Stimulated activated naive B cell treated with anti-CD40 and anti-IgM and Interleukin-4, amounts not matched to agents 10 μg/mL and 1 μg/mL and 100 μg/mL, for 72 hours (primary cell): ENCODE data around the gene OTUD3.
"Not testable (repeated sequence)": the region's sequence is repeated elsewhere in the genome, so short reads cannot be mapped to it uniquely, and the experiment has no call there.

Source experiments
- ATAC-seq, 2 donors: fragments of 150-1000 bp; cut with Tn5 transposase; replicated peaks; 2 replicates each; pipeline ENCODE4 v1.10.0; 2021; ENCODE audit warnings: moderate library complexity in 1 of 2
- DNase-seq: peaks from one replicate; pipeline ENCODE4 v3.0.0; 2021
- H3K27ac Mint-ChIP-seq: one replicate; pipeline ENCODE4 v1.8.0; 2022; ENCODE audit warnings: mild to moderate bottlenecking, mixed read lengths
- H3K27me3 Mint-ChIP-seq, 2 donors: one replicate each; pipeline ENCODE4 v1.8.0; 2022; ENCODE audit warnings: mixed read lengths in 2 of 2
- H3K36me3 Mint-ChIP-seq, 2 donors: one replicate each; pipeline ENCODE4 v1.8.0; 2022; ENCODE audit warnings: mixed read lengths in 2 of 2, mild to moderate bottlenecking in 1 of 2
- H3K4me1 Mint-ChIP-seq, 2 donors: one replicate each; pipeline ENCODE4 v1.8.0; 2022; ENCODE audit warnings: mixed read lengths in 2 of 2, mild to moderate bottlenecking in 1 of 2
- H3K4me3 Mint-ChIP-seq, 2 donors: one replicate each; pipeline ENCODE4 v1.8.0; 2022; ENCODE audit warnings: mild to moderate bottlenecking in 2 of 2, mixed read lengths in 2 of 2, moderate library complexity in 1 of 2
- H3K9me3 Mint-ChIP-seq, 2 donors: one replicate each; pipeline ENCODE4 v1.8.0; 2022; ENCODE audit warnings: mixed read lengths in 2 of 2, mild to moderate bottlenecking in 1 of 2

The OTUD3 gene

GRCh38 chr1:19909971-19910370 is 27.8 kb downstream of the OTUD3 start:
- Mint-ChIP-seq H3K4me3 (no peak overlapping the region), H3K27me3 (no peaks in the 10 kb centered on the region), H3K9me3 (no peaks in the 10 kb centered on the region), H3K27ac (no peak overlapping the region), H3K4me1 (no peaks in the 10 kb centered on the region), H3K36me3 (peaks cover 52 to 57% of the 10 kb centered on the region in 2 donors)
- no peak for DNase-seq
- ATAC-seq: no peak

- Mint-ChIP-seq H3K4me1 (no peaks in the 10 kb centered on the region), H3K36me3 (peaks cover 48 to 53% of the 10 kb centered on the region in 2 donors), H3K27me3 (no peaks in the 10 kb centered on the region), H3K27ac (no peak overlapping the region), H3K9me3 (no peaks in the 10 kb centered on the region), H3K4me3 (no peak overlapping the region)
- no peak for ATAC-seq
- no peak for DNase-seq
These were observed 28.5 kb downstream of the OTUD3 start for GRCh38 chr1:19910650-19911049.

DNA sequence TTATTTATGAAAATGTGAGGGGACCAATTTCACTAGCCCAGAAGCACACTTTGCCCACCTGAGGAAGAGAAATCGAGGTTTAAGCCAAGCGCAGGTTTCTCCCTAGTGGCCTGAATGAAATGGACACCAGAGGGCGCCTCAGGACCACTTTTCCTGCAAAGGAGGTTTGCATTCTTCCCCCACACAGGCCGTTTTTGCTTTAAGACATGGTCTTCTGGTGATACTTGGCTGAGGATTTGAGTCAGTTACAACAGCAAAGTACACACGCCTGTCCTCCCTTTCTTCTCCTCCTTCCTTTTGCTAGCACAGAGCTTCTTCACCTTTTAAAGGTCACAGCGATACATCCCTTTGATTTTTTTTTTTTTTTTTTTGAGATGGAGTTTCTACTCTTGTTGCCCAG is 35.9 kb downstream of the OTUD3 start:
- Mint-ChIP-seq H3K9me3 (no peaks in the 10 kb centered on the region), H3K4me1 (peaks cover 2 to 6% of the 10 kb centered on the region in 2 donors), H3K4me3 (no peak overlapping the region), H3K36me3 (peaks cover 9% of the 10 kb centered on the region in 2 donors), H3K27ac (peak overlapping the region; percentile 73), H3K27me3 (peaks cover 7 to 12% of the 10 kb centered on the region in 2 donors)
- peak; percentile 88 to 90 for ATAC-seq
- peak; percentile 64 for DNase-seq

- Mint-ChIP-seq H3K27ac (no peak overlapping the region), H3K4me1 (peaks cover 2 to 6% of the 10 kb centered on the region in 2 donors), H3K27me3 (peaks cover 7 to 13% of the 10 kb centered on the region in 2 donors), H3K36me3 (peaks cover 0 to 3% of the 10 kb centered on the region in 2 donors), H3K9me3 (no peaks in the 10 kb centered on the region), H3K4me3 (no peak overlapping the region)
- no peak for DNase-seq
- ATAC-seq: no peak
These were observed 38.0 kb downstream of the OTUD3 start for GRCh38 chr1:19920132-19920710.

DNA sequence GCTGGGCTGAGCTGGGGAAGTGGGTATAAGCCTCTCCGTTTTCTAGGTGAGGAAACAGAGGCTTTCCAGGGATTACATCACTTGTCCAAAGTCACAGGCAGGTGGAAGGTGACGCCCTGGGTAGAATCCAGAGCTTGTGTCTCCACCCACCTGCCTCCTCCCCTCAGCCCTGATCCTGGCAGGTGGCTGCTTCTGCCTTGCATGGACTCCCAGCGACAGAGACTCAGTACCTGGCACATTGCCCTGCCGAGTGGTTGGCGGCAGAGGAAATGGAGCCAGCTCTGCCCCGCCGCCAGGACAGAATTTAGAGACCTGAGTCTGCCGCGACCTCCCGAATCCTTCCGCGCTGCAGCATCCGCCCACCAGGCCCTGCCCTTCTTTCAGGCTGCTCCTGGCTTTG is 39.1 kb downstream of the OTUD3 start:
- H3K9me3 Mint-ChIP-seq: no peaks in the 10 kb centered on the region
- peaks cover 2 to 6% of the 10 kb centered on the region in 2 donors for H3K4me1 Mint-ChIP-seq
- H3K36me3 Mint-ChIP-seq: peaks cover 0 to 3% of the 10 kb centered on the region in 2 donors
- DNase-seq (no peak), ATAC-seq (no peak)
- no peak overlapping the region for H3K27ac Mint-ChIP-seq
- no peak overlapping the region for H3K4me3 Mint-ChIP-seq
- H3K27me3 Mint-ChIP-seq: peaks cover 12 to 13% of the 10 kb centered on the region in 2 donors

DNA sequence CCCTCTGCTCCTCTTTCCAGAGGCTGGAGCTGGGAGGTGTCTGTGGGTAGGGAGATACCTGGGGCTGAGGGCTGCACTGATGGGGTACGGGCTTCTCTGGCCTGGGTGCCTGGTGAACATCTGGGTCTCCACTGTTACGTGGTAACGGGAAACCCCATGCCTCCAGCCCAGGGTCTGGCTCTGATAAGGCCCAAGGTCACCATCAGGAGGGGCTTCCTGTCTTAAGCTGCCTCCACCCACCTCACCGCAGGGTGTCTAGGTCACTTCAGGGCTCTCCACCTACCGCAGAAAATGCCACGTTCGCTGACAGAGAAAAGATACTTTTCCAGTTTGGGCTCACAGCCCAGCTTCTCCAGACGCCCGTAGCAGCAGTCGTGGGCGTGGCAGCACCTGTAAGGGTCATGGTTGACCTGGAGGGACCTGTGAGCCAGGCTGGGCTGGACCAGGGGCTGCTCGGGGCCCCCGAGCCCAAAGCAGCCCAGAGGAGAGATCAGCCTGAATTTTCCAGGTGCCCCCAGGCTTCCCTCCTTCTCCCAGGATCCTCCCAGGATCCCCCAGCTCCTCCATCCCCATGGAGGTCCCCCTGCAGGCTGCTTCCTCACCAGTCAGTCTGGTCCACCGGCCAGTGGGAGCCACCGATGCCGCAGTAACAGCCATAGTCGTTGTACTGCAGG is 40.0 kb downstream of the OTUD3 start:
- peaks cover 0 to 3% of the 10 kb centered on the region in 2 donors for H3K36me3 Mint-ChIP-seq
- DNase-seq (no peak), ATAC-seq (no peak)
- peaks cover 2 to 6% of the 10 kb centered on the region in 2 donors for H3K4me1 Mint-ChIP-seq
- H3K27me3 Mint-ChIP-seq: peaks cover 12 to 13% of the 10 kb centered on the region in 2 donors
- no peaks in the 10 kb centered on the region for H3K9me3 Mint-ChIP-seq
- H3K27ac Mint-ChIP-seq: no peak overlapping the region
- no peak overlapping the region for H3K4me3 Mint-ChIP-seq

- no peak within 1 kb of the TSS for H3K4me3 Mint-ChIP-seq
- H3K27me3 Mint-ChIP-seq: peaks cover 12 to 13% of the 10 kb centered on the region in 2 donors
- no peak for DNase-seq
- H3K27ac Mint-ChIP-seq: no peak within 1 kb of the TSS
- H3K4me1 Mint-ChIP-seq: peaks cover 0 to under 1% of the 10 kb centered on the region in 2 donors
- no peaks in the 10 kb centered on the region for H3K36me3 Mint-ChIP-seq
- H3K9me3 Mint-ChIP-seq: no peaks in the 10 kb centered on the region
- no peak for ATAC-seq
These were observed 41.1 kb downstream of the OTUD3 start, which contains the start of gene PLA2G2E for GRCh38 chr1:19923137-19923952. PLA2G2E (minus strand) TSS chr1:19923617; CDS start chr1:19923559, 58 bp downstream.

GRCh38 chr1:19923953-19924346 is 41.8 kb downstream of the OTUD3 start:
- Mint-ChIP-seq H3K27ac (no peak overlapping the region), H3K27me3 (peaks cover 12 to 13% of the 10 kb centered on the region in 2 donors), H3K4me3 (no peak overlapping the region), H3K36me3 (no peaks in the 10 kb centered on the region), H3K9me3 (no peaks in the 10 kb centered on the region), H3K4me1 (no peaks in the 10 kb centered on the region)
- no peak for ATAC-seq
- no peak for DNase-seq

DNA sequence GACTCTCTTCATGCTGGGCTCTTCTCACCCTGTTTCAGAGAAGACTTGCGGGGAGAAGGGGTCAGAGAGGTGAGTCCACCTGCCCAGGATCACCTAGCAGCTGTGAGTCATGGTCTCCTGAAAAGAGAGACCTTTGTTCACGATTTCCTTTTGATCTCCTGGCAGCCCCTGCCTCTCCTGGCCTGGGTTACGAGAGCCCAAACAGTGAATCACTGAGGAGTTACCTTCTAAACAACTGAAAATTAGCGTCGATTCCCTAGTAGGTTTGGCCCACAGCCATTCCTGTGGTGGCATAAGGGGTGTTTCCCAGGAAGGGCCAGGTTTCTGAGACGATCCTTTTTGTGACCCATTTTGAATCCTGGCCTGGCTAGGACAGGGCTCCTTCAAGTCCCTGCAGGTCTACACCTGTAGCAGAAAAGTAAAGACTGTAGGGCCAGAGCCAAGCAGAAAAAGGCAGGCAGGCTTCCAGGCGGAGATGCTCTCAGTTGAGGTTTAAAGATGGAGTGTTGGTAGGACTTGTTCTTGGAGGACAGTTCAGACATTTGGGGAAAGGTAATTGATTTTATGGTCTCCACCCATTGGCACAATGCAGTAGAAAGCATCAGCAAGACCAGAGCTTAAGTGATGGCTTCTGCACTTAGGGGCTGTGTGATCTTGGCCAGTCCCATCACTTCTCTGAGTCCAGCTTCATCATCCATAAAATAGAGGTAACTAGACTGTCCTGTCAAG is 43.3 kb downstream of the OTUD3 start:
- no peaks in the 10 kb centered on the region for H3K4me1 Mint-ChIP-seq
- DNase-seq (no peak), ATAC-seq (no peak)
- H3K9me3 Mint-ChIP-seq: peaks cover 0 to 2% of the 10 kb centered on the region in 2 donors
- no peak overlapping the region for H3K27ac Mint-ChIP-seq
- no peak overlapping the region for H3K4me3 Mint-ChIP-seq
- H3K27me3 Mint-ChIP-seq: peaks cover 13 to 21% of the 10 kb centered on the region in 2 donors
- no peaks in the 10 kb centered on the region for H3K36me3 Mint-ChIP-seq

DNA sequence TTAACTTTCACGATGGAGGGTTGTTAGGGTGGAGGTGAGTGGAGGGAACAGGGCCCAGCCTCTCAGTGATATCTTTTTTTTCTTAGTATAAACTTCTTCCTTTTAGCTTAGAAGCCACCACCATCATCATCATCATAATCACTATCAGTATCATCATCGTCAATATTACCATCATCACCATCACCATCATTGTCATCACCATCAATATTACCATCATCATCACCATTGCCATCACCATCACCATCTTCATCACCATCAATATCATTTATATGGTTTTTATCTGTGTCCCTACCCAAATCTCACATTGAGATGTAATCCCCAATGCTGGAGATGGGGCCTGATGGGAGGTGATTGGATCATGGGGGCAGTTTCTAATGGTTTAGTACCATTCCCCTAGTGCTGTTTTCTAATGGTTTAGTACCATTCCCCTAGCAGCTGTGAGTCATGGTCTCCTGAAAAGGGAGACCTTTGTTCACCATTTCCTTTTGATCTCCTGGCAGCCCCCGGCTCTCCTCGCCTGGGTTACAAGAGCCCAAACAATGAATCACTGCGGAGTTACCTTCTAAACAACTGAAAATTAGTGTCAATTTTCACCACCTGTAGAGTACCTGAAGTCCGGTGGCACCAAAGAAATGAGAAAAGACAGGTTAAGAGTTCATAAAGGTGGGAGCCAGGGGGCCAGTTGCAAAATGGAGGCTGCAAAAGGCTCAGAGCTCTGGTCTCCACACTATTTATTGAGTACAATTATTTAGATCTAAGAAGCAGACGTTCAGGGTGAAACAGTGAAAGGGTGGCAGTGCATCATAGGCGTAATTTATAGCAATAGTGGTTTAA is 44.3 kb downstream of the OTUD3 start:
- Mint-ChIP-seq H3K4me1 (no peaks in the 10 kb centered on the region), H3K9me3 (peaks cover 4 to 5% of the 10 kb centered on the region in 2 donors), H3K36me3 (no peaks in the 10 kb centered on the region)

DNA sequence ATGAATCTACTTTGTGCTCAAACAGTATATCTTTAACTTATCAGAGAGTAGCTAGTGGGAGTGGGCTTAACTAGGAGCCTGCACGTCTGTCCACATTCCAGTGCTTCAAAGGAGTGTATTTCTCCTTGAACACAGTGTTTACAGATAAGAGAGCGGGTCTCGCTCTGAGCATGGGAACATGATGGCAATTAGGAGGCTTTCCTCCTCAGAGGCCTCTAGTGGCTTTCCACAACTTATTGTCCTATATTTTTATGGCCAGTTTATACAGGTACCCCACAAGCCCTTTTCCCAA is 44.9 kb downstream of the OTUD3 start:
- not testable (repeated sequence) for ATAC-seq, DNase-seq, H3K4me3 Mint-ChIP-seq, H3K27ac Mint-ChIP-seq, H3K36me3 Mint-ChIP-seq, H3K4me1 Mint-ChIP-seq
- peaks cover 9 to 10% of the 10 kb centered on the region in 2 donors for H3K9me3 Mint-ChIP-seq
- H3K27me3 Mint-ChIP-seq: peaks cover 8 to 21% of the 10 kb centered on the region in 2 donors

More for the DNA sequence above, 44.3 kb downstream of the OTUD3 start:
- H3K4me3 Mint-ChIP-seq: no peak overlapping the region
- ATAC-seq (no peak), DNase-seq (no peak)
- H3K27ac Mint-ChIP-seq: no peak overlapping the region
- H3K27me3 Mint-ChIP-seq: peaks cover 8 to 21% of the 10 kb centered on the region in 2 donors

DNA sequence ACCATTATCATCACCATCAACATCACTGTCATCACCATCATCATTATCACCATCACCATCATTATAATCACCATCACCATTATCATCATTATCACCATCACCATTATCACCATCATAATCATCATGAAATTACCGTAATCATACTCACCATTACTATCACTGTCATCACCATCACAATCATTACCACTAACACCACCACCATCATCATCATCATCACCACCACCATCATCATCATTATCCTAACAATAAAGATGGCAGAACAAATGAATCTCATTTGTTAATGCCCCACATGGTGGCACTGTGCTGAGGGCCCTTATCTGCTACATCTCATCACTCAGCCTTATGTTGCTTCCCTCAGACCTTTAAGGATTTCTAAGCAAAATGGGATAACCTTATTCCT is 50.7 kb downstream of the OTUD3 start:
- Mint-ChIP-seq H3K9me3 (peaks cover 19 to 20% of the 10 kb centered on the region in 2 donors), H3K4me1 (peaks cover 5 to 7% of the 10 kb centered on the region in 2 donors), H3K4me3 (no peak overlapping the region), H3K36me3 (peaks cover 4 to 10% of the 10 kb centered on the region in 2 donors), H3K27ac (no peak overlapping the region), H3K27me3 (peaks cover 0 to 13% of the 10 kb centered on the region in 2 donors)
- ATAC-seq (no peak), DNase-seq (no peak)

DNA sequence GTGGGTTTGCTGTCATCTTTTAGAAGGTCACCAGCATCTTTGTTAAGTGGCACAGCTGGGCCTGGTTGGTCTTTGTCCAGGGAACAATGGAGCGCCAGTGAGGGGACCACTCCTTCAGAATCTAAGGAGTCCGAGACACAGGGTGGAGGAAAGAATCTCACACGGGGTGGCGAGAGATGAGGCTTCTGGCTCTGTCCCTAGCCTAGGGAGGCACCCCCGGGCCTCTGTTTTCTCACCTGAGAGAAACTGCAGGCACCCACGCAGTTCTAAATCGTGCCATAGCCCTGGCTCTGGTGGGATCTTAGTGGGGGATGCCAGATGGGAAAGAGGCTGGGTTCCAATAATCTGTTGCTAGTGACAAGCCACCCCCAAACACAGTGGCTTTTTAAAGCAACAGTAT is 52.1 kb downstream of the OTUD3 start:
- peaks cover 20 to 23% of the 10 kb centered on the region in 2 donors for H3K9me3 Mint-ChIP-seq
- H3K27me3 Mint-ChIP-seq: peaks cover 0 to 10% of the 10 kb centered on the region in 2 donors
- DNase-seq (no peak), ATAC-seq (no peak)
- H3K4me1 Mint-ChIP-seq: peaks cover 5 to 7% of the 10 kb centered on the region in 2 donors
- H3K4me3 Mint-ChIP-seq: no peak overlapping the region
- H3K36me3 Mint-ChIP-seq: peaks cover 4 to 10% of the 10 kb centered on the region in 2 donors
- H3K27ac Mint-ChIP-seq: no peak overlapping the region
